ENCODE measurements around the gene CD55. TPM values are rescaled to one million over a fixed set of nuclear protein-coding genes. Genes with fewer than 3 reads are reported as not detected.
A peak's percentile ranks its signal among the peaks of the same experiment; 100 is the strongest.

The CD55 gene
- total RNA-seq, 6 experiments from 2014 or later = 10.5 to 23.3 (median 16.4) TPM

DNA sequence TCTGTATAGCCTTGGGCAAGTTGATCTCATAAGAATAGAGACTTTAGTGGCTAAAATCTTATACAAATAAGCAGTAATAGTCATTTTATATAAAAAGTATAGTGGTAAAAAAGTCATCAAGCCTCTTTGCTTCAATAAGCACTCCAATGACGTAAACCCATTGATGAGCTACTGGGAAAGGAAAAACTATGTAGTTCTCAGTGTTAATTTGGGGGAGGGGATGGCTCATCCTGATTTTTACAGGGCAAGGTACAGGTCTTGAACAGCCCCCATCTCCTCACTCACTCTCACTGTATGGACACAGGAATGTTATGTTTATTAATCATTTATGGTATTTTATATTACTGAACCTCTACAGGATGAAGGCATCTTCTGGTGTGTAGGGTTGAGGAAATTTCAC is 38.1 kb upstream of the CD55 start:
- WGBS (ENCODE audit: insufficient coverage, low coverage, low lambda C conversion rate, missing lambda C conversion rate) = 100% methylated on average over 1 of the region's 1 CpG
- intact Hi-C loops (cut with DNase I) = no loop called here
- H3K4me1 ChIP-seq = no peaks in the 10 kb centered on the region
- no peaks in the 10 kb centered on the region for H3K9me3 ChIP-seq
- TF ChIP-seq, protein P1, sequence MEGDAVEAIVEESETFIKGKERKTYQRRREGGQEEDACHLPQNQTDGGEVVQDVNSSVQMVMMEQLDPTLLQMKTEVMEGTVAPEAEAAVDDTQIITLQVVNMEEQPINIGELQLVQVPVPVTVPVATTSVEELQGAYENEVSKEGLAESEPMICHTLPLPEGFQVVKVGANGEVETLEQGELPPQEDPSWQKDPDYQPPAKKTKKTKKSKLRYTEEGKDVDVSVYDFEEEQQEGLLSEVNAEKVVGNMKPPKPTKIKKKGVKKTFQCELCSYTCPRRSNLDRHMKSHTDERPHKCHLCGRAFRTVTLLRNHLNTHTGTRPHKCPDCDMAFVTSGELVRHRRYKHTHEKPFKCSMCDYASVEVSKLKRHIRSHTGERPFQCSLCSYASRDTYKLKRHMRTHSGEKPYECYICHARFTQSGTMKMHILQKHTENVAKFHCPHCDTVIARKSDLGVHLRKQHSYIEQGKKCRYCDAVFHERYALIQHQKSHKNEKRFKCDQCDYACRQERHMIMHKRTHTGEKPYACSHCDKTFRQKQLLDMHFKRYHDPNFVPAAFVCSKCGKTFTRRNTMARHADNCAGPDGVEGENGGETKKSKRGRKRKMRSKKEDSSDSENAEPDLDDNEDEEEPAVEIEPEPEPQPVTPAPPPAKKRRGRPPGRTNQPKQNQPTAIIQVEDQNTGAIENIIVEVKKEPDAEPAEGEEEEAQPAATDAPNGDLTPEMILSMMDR (IDR thresholded peaks at IDR 0.05) = no peak
- TF ChIP-seq POLR2A (IDR thresholded peaks at IDR 0.05) = no peak
- no peak overlapping the region for H3K4me3 ChIP-seq
- H3K27me3 ChIP-seq = no peaks in the 10 kb centered on the region
- no peak for DNase-seq
- no peak overlapping the region for H3K27ac ChIP-seq
- H3K36me3 ChIP-seq = no peaks in the 10 kb centered on the region
- no peak for ATAC-seq

DNA sequence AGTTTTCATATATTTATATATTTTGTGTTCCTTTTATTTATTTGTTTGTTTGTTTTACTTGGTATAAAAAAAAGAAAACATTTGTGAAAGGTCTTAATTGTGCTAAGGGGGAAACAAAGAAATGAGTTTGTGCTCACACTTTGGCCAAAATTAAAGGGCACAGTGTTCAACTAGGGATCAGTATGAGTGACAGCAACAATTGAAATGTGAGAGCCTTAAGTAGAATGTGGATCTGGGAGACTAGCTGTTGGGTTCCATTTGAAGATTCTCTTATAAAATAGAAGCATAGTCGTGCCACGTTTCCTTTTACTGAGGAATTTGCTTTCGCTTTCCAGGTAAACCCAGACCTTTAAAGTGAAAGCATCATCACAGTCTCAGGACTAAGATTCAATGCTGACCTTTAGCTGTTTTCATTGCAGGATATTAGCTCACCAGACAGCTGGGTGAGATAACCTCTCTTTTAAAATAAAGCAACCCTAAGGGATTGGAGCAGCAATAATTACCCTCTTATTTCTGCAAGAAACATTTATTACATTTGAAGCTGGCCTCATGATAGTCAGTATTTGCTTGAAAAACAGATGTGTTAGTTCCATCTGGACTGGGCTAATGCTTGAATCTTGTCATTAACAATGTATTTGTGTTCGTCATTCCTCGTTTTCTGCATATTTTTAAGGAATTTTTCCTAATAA is 37.1 kb upstream of the CD55 start:
- Histone ChIP-seq H3K9me3 (no peaks in the 10 kb centered on the region), H3K27ac (peak overlapping the region in 1 of 3 donors; percentile 25), H3K36me3 (no peaks in the 10 kb centered on the region), H3K27me3 (no peaks in the 10 kb centered on the region), H3K4me3 (no peak overlapping the region), H3K4me1 (no peaks in the 10 kb centered on the region)
- intact Hi-C loops (cut with DNase I) = no loop called here
- WGBS (ENCODE audit: insufficient coverage, low coverage, low lambda C conversion rate, missing lambda C conversion rate) = 60% methylated on average over 5 of the region's 5 CpGs
- ATAC-seq (peak in 2 of 4 donors; percentile 70 to 91), DNase-seq (no peak)
- no peak for TF ChIP-seq POLR2A (IDR thresholded peaks at IDR 0.05)
- TF ChIP-seq, protein P1 (IDR thresholded peaks at IDR 0.05) = no peak

DNA sequence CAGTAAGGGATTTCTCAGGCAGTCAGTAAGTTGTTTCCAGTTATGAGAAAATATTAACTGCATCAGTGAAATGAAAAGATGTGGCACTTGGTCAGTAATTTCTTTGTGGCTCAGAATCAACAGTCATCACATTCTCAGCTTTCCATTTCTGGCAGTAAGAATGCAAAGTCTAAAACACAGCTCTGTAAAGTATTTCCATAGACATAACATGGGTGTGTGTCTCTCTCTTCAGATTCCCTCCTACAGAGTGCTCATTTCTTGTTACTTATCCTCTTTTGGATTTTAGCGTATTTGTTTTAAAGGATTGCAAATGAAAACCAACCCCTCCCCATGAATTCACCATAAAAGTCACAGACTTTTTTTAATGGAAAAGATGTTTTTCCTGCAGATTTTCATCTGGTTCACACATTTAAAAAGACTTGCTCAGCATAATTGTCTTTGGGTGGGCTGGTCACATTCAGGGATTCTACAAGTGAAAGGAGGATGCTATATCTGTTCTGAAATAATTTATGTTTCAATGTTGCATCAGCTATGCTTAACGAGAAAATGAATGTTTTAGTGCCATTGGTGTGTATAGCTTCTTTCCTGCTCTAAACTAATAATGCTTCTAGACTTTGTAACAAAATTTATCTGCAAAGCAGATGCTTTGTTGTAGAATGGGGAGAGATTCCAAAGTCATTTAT is 34.6 kb upstream of the CD55 start:
- Histone ChIP-seq H3K4me1 (no peaks in the 10 kb centered on the region), H3K4me3 (no peak overlapping the region), H3K9me3 (no peaks in the 10 kb centered on the region), H3K27me3 (no peaks in the 10 kb centered on the region), H3K36me3 (no peaks in the 10 kb centered on the region), H3K27ac (no peak overlapping the region)
- TF ChIP-seq, protein P1 (IDR thresholded peaks at IDR 0.05) = no peak
- TF ChIP-seq POLR2A (IDR thresholded peaks at IDR 0.05) = no peak
- ATAC-seq = no peak
- intact Hi-C loops (cut with DNase I) = no loop called here
- DNase-seq = no peak
- 81% methylated on average over 1 of the region's 2 CpGs for WGBS (ENCODE audit: insufficient coverage, low coverage, low lambda C conversion rate, missing lambda C conversion rate)

DNA sequence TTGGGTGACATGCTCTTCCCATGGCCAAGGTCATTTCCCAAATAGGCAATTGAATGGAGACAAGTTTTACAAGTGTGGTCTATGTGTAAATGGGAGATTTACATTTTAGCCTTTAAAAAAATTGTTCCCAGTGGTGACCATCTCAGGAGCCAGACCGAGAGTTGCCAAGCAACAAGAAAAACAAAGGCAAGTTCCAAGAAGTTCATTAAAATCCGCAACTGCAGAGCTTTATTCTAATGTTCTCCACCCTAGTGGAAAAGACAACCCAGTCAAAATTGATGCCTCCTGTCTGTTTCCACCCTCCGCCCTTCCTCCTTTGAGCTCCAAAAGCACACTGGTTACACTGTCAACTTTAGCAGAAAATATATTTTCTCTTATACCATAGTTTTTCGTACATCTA is 33.2 kb upstream of the CD55 start:
- Histone ChIP-seq H3K27me3 (no peaks in the 10 kb centered on the region), H3K36me3 (no peaks in the 10 kb centered on the region), H3K4me3 (no peak overlapping the region), H3K4me1 (no peaks in the 10 kb centered on the region), H3K9me3 (no peaks in the 10 kb centered on the region), H3K27ac (no peak overlapping the region)
- peak in 1 of 4 donors; percentile 11 for ATAC-seq
- TF ChIP-seq, protein P1 (IDR thresholded peaks at IDR 0.05) = no peak
- no peak for TF ChIP-seq POLR2A (IDR thresholded peaks at IDR 0.05)
- 83% methylated on average over 4 of the region's 4 CpGs for whole genome bisulfite sequencing (ENCODE audit: insufficient coverage, low coverage, low lambda C conversion rate, missing lambda C conversion rate)
- intact Hi-C loops (cut with DNase I) = no loop called here
- DNase-seq = no peak

Measured in right lobe of liver (tissue), 6 donors.